GM12864 (cell line): Measurements from ENCODE around the gene SIAH1.

Experiments used
- DNase-seq: peaks from one replicate; pipeline ENCODE4 v3.0.0-alpha.2; 2011; ENCODE audit warnings: low read depth
- H3K4me3 ChIP-seq: 2 replicates; pipeline ENCODE4 v1.5.1; 2011; ENCODE audit warnings: mild to moderate bottlenecking, low read depth, low read length, control low read depth
- CTCF ChIP-seq: IDR thresholded peaks from 2 replicates; pipeline ENCODE4 v1.5.1; 2011; ENCODE audit warnings: low read depth, mild to moderate bottlenecking, moderate library complexity, low read length, control low read depth, inconsistent platforms; ENCODE audit errors: missing control alignments

SIAH1 gene

GRCh38 chr16:48340054-48340453, 45.2 kb downstream of the SIAH1 start:
- TF ChIP-seq CTCF = no peak
- H3K4me3 ChIP-seq = no peak overlapping the region
- DNase-seq = no peak

- no peak for DNase-seq
These were observed 49.3 kb downstream of the SIAH1 start for GRCh38 chr16:48335961-48336360.

GRCh38 chr16:48334325-48334724, 50.9 kb downstream of the SIAH1 start:
- H3K4me3 ChIP-seq = no peak overlapping the region
- TF ChIP-seq CTCF = peak; percentile 15
- DNase-seq = no peak

More at GRCh38 chr16:48335961-48336360, 49.3 kb downstream of the SIAH1 start:
- H3K4me3 ChIP-seq = no peak overlapping the region
- no peak for TF ChIP-seq CTCF

- TF ChIP-seq CTCF = no peak
- H3K4me3 ChIP-seq = no peak overlapping the region
- no peak for DNase-seq
These were observed 52.2 kb downstream of the SIAH1 start for GRCh38 chr16:48332978-48333377.

- no peak for TF ChIP-seq CTCF
- no peak for DNase-seq
- no peak overlapping the region for H3K4me3 ChIP-seq
These were observed 54.4 kb downstream of the SIAH1 start for GRCh38 chr16:48330841-48331192.

GRCh38 chr16:48330189-48330840, 54.9 kb downstream of the SIAH1 start:
- TF ChIP-seq CTCF = no peak
- no peak overlapping the region for H3K4me3 ChIP-seq
- DNase-seq = no peak

- TF ChIP-seq CTCF = no peak
- no peak for DNase-seq
- H3K4me3 ChIP-seq = no peak overlapping the region
These were observed 56.1 kb downstream of the SIAH1 start for GRCh38 chr16:48329138-48329537.
